Esophagus (tissue), 2 donors: ENCODE measurements around the gene PPIAL4G. TPM values are rescaled to one million over a fixed set of nuclear protein-coding genes. Genes with fewer than 3 reads are reported as not detected.
"Not testable (repeated sequence)": the region's sequence is repeated elsewhere in the genome, so short reads cannot be mapped to it uniquely, and the experiment has no call there.

Source experiments
- H3K27ac ChIP-seq, 2 donors: one replicate each; pipeline ENCODE4 v1.5.1; 2013; ENCODE audit warnings: low read depth in 2 of 2, mild to moderate bottlenecking in 2 of 2, inconsistent platforms in 1 of 2, low read length in 1 of 2, moderate library complexity in 1 of 2
- H3K27me3 ChIP-seq, 2 donors: one replicate each; pipeline ENCODE4 v1.6.1; 2013; ENCODE audit warnings: low read length in 2 of 2, control low read depth in 1 of 2, mild to moderate bottlenecking in 1 of 2; ENCODE audit not compliant: insufficient read depth in 2 of 2, control insufficient read depth in 1 of 2
- H3K36me3 ChIP-seq, 2 donors: one replicate each; pipeline ENCODE4 v1.6.1; 2013; ENCODE audit warnings: low read length in 1 of 2; ENCODE audit not compliant: control insufficient read depth in 2 of 2, insufficient read depth in 2 of 2
- H3K4me1 ChIP-seq, 2 donors: one replicate each; pipeline ENCODE4 v1.6.1; 2013; ENCODE audit warnings: low read length in 1 of 2; ENCODE audit not compliant: control insufficient read depth in 2 of 2, insufficient read depth in 2 of 2
- H3K4me3 ChIP-seq, 2 donors: one replicate each; pipeline ENCODE4 v1.5.1; 2013; ENCODE audit warnings: low read length in 2 of 2, mild to moderate bottlenecking in 2 of 2, low read depth in 1 of 2, moderate library complexity in 1 of 2
- H3K9me3 ChIP-seq, 2 donors: one replicate each; pipeline ENCODE4 v1.6.1; 2013; ENCODE audit warnings: mild to moderate bottlenecking in 2 of 2, low read depth in 1 of 2, low read length in 1 of 2, moderate library complexity in 1 of 2; ENCODE audit not compliant: control insufficient read depth in 2 of 2, insufficient read depth in 1 of 2
- WGBS, 2 donors: extraction: QIAGEN DNeasy Blood & Tissue Kit; methylation state at CpG; one replicate each; pipeline ENCODE4 v1.1.7; 2013; 5-methylcytosine and 5-hydroxymethylcytosine counted together
- polyA plus RNA-seq, 2 donors: library from polyadenylated mRNA; stranded (reverse); fragments of 200-250 nt; gene quantifications; one replicate each; pipeline ENCODE4 v1.2.3, GENCODE V29; 2013
- donor health status: healthy with polysubstance abuse.
- donor health status: Bipolar disorder and iron deficiency.

PPIAL4G gene
- polyA plus RNA-seq, 2 donors = 0.02 TPM; not detected in 1

DNA sequence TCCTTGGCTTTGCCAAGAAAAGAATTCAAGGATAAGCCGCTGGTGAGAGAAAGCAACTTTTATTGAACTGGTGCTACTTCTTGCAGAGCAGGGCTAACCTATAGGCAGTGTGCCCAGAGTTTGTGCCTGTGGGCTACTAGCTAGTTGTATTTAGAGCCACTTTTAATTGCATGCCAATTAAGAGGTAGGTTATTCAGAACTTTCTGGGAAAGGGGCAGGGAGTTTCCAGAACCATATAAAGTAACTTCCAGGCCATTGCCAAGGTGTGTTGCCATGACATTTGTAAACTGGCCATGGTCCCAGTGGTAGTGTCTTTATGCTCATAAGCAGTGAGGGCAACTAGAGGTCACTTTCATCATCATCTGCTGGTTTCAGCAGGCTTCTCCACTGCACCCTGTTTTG, 50.2 kb downstream of the PPIAL4G start:
- not testable (repeated sequence) for H3K9me3 ChIP-seq, H3K4me3 ChIP-seq, H3K36me3 ChIP-seq, H3K27me3 ChIP-seq, H3K4me1 ChIP-seq
- H3K27ac ChIP-seq = peak overlapping the region in 1 of 2 donors; percentile 41
- WGBS, 2 donors = 50 to 67% methylated on average over 1 of the region's 1 CpG

Other genes starting within 250 kb of the PPIAL4G start
- gene NBPF14, start 112.7 kb upstream of the PPIAL4G start, polyA plus RNA-seq = 10 to 100 TPM; 17.4 to 18.8 TPM